DND-41 (cell line): ENCODE data around the gene TUBA1C.
"Not testable (repeated sequence)": the region's sequence is repeated elsewhere in the genome, so short reads cannot be mapped to it uniquely, and the experiment has no call there.

Source experiments
- ATAC-seq: fragments of 200-7000 bp; cut with Tn5 transposase; 3 replicates; pipeline ENCODE4 v1.9.1; 2021; ENCODE audit warnings: low read depth; ENCODE audit not compliant: insufficient read depth
- DNase-seq: peaks from one replicate; pipeline ENCODE4 v3.0.0-alpha.2; 2020
- H2AFZ ChIP-seq: 2 replicates; pipeline ENCODE4 v1.6.0; 2012; ENCODE audit warnings: low read depth, low read length
- H3K27ac ChIP-seq: 2 replicates; pipeline ENCODE4 v1.5.1; 2012; ENCODE audit warnings: low read length, inconsistent platforms
- H3K27me3 ChIP-seq: fragments of 200-600 bp; sonication (generic); 2 replicates; pipeline ENCODE4 v1.6.0; 2012; ENCODE audit warnings: low read length, mild to moderate bottlenecking, inconsistent platforms; ENCODE audit not compliant: insufficient read depth, poor library complexity
- H3K36me3 ChIP-seq: 2 replicates; pipeline ENCODE4 v1.5.1; 2012; ENCODE audit warnings: low read length, inconsistent platforms; ENCODE audit not compliant: insufficient read depth
- H3K4me1 ChIP-seq: 2 replicates; pipeline ENCODE4 v1.5.1; 2012; ENCODE audit warnings: mild to moderate bottlenecking, low read length; ENCODE audit not compliant: insufficient read depth
- H3K4me2 ChIP-seq: 2 replicates; pipeline ENCODE4 v1.6.0; 2012; ENCODE audit warnings: mild to moderate bottlenecking, moderate library complexity, low read length, inconsistent platforms; ENCODE audit not compliant: insufficient read depth
- H3K4me3 ChIP-seq, 2 experiments: fragments of 200-600 bp in 1 of 2; shearing (Covaris generic) in 1 of 2; 2 replicates each; pipeline ENCODE4 v1.5.1; 2012 to 2016; ENCODE audit warnings: inconsistent platforms in 2 of 2, low read length in 2 of 2, mild to moderate bottlenecking in 2 of 2, low read depth in 1 of 2, moderate library complexity in 1 of 2
- H3K79me2 ChIP-seq: 2 replicates; pipeline ENCODE4 v1.6.0; 2012; ENCODE audit warnings: low read length, inconsistent platforms; ENCODE audit not compliant: insufficient read depth
- H3K9ac ChIP-seq: 2 replicates; pipeline ENCODE4 v1.6.0; 2012; ENCODE audit warnings: low read depth, mild to moderate bottlenecking, inconsistent platforms, low read length, moderate library complexity
- H3K9me3 ChIP-seq: 2 replicates; pipeline ENCODE4 v1.5.1; 2012; ENCODE audit warnings: low read length, moderate library complexity, mild to moderate bottlenecking, inconsistent platforms; ENCODE audit not compliant: insufficient read depth, severe bottlenecking
- H4K20me1 ChIP-seq: 2 replicates; pipeline ENCODE4 v1.6.0; 2012; ENCODE audit warnings: low read length; ENCODE audit not compliant: insufficient read depth
- EZH2 ChIP-seq: IDR thresholded peaks from 3 replicates; pipeline ENCODE4 v1.6.1; 2012; ENCODE audit warnings: borderline replicate concordance, low read depth, mild to moderate bottlenecking, moderate library complexity, low read length, inconsistent platforms; ENCODE audit not compliant: severe bottlenecking
- TF ChIP-seq, protein P1 (sequence below): IDR thresholded peaks from 2 replicates; pipeline ENCODE4 v1.5.1; 2012; ENCODE audit warnings: borderline replicate concordance, low read length, moderate library complexity, mild to moderate bottlenecking; ENCODE audit not compliant: poor library complexity, severe bottlenecking; ENCODE audit errors: extremely low read depth

TUBA1C gene

DNA sequence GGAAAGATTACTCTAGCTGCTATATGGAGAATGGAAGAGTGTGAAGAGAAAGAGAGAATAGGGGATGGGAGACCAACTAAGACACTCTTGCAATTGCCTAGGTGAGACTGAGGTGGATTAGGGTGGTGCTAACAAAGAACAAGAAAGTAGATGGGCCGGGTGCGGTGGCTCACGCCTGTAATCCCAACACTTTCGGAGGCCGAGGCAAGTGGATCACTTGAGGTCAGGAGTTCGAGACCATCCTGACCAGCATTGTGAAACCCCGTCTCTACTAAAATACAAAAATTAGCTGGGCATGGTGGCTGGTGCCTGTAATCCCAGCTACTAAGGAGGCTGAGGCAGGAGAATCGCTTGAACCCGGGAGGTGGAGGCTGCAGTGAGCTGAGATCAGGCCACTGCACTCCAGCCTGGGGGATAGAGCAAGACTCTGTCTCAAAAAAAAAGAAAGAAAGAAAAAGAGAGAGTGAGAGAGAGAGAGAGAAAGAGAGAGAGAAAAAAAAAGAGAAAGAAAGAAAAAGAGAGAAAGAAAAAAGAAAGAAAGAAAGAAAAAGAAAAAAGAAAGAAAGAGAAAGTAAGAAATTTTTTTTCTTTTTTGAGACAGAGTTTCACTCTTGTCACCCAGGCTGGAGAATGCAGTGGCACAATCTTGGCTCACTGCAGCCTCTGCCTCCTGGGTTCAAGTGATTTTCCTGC is 55.7 kb downstream of the TUBA1C start:
- not testable (repeated sequence) for DNase-seq, H3K9me3 ChIP-seq

DNA sequence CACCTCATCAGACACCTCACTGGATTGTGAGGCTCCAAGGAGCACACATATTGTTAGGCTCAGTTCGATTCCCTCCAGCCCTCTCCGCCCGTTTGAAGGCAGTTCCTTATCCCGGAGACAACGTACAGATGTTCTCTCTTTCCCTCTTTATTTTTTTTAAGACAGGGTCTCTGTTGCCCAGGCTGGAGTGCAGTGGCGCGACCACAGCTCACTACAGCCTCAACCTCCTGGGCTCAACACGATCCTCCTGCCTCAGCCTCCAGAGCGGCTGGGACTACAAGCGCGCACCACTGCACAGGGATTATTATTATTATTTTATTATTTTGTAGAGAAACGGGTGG is 57.5 kb downstream of the TUBA1C start:
- 0 out of 2 replicates have a peak, but pooled peaks cover 3% of the 10 kb centered on the region for H4K20me1 ChIP-seq
- peaks cover 28% of the 10 kb centered on the region for H3K79me2 ChIP-seq
- peak overlapping the region; percentile 73; a peak in 3 of 4 replicates for H3K4me3 ChIP-seq
- no peak; the same call in 2 of the 3 replicates for ATAC-seq
- H3K27ac ChIP-seq, result peak overlapping the region; percentile 95
- peaks cover 37% of the 10 kb centered on the region for H3K4me1 ChIP-seq
- H3K27me3 ChIP-seq, result no peaks in the 10 kb centered on the region
- peak overlapping the region; percentile 97 for H2AFZ ChIP-seq
- no peak for DNase-seq
- H3K4me2 ChIP-seq, result peak overlapping the region; percentile 95
- no peak for TF ChIP-seq EZH2
- TF ChIP-seq, protein P1, sequence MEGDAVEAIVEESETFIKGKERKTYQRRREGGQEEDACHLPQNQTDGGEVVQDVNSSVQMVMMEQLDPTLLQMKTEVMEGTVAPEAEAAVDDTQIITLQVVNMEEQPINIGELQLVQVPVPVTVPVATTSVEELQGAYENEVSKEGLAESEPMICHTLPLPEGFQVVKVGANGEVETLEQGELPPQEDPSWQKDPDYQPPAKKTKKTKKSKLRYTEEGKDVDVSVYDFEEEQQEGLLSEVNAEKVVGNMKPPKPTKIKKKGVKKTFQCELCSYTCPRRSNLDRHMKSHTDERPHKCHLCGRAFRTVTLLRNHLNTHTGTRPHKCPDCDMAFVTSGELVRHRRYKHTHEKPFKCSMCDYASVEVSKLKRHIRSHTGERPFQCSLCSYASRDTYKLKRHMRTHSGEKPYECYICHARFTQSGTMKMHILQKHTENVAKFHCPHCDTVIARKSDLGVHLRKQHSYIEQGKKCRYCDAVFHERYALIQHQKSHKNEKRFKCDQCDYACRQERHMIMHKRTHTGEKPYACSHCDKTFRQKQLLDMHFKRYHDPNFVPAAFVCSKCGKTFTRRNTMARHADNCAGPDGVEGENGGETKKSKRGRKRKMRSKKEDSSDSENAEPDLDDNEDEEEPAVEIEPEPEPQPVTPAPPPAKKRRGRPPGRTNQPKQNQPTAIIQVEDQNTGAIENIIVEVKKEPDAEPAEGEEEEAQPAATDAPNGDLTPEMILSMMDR, result no peak
- peak overlapping the region; percentile 69 for H3K9ac ChIP-seq
- peaks cover 35% of the 10 kb centered on the region for H3K36me3 ChIP-seq
- no peaks in the 10 kb centered on the region for H3K9me3 ChIP-seq

More for the DNA sequence above, 55.7 kb downstream of the TUBA1C start:
- Histone ChIP-seq H3K79me2 (peaks cover 26% of the 10 kb centered on the region), H3K4me1 (peaks cover 31% of the 10 kb centered on the region), H3K36me3 (peaks cover 17% of the 10 kb centered on the region)
- H3K9ac ChIP-seq, H4K20me1 ChIP-seq, H2AFZ ChIP-seq, H3K4me2 ChIP-seq, ATAC-seq, H3K4me3 ChIP-seq, H3K27me3 ChIP-seq, H3K27ac ChIP-seq: not testable (repeated sequence)

DNA sequence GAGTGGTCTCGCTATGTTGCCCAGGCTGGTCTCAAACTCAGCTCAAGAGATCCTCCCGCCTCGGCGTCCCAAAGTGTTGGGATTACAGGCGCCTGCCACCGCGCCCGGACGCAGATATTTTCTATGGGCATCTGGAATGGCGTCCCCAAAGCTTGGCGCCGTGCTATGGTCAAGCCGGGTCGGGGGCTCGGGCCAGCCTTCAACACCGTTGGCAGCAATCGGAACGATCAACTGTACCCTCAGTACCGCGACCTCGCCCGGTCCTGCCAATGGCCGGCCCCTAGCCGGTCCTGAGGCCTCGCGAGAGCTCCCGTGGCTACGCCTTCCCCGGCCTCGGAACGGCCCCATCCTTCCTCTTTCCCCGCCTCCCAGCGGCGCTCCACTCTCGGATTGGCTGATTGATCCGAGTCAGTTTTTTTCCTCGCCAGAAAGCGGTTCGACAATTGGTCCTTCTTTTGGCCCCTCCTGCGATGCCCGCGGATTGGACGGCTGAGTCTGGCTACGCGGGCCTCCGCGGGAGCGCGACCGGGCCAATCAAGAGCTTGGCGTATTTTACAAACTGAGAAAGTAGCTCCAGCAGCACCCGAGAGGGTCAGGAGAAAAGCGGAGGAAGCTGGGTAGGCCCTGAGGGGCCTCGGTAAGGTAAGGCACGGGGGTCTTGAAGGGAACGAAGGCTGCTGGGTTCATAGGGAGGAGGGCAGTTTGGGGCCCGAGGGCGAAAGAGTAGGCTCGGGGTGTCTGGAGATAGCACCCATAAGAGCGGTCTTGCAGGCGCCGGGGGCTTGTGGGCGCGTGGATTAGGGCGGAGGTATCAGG is 58.0 kb downstream of the TUBA1C start, which contains the start of gene TROAP:
Gene TROAP (plus strand): TSS at position 548 of the 816 bp plus-strand sequence. CDS start 354 bp downstream, outside the sequence.
- H3K27ac ChIP-seq, result peak within 1 kb of the TSS; percentile 95
- H3K4me2 ChIP-seq, result peak within 1 kb of the TSS; percentile 95
- peak within 1 kb of the TSS; percentile 97 for H2AFZ ChIP-seq
- H3K9ac ChIP-seq, result peak within 1 kb of the TSS; percentile 69
- H3K36me3 ChIP-seq, result peaks cover 41% of the 10 kb centered on the region
- DNase-seq, result peak; percentile 99
- H3K4me3 ChIP-seq, result peak within 1 kb of the TSS; percentile 73
- peak; percentile 95 for ATAC-seq
- 0 out of 2 replicates have a peak, but pooled peaks cover 3% of the 10 kb centered on the region for H4K20me1 ChIP-seq
- no peaks in the 10 kb centered on the region for H3K27me3 ChIP-seq
- H3K79me2 ChIP-seq, result peaks cover 28% of the 10 kb centered on the region
- peaks cover 37% of the 10 kb centered on the region for H3K4me1 ChIP-seq
- no peak for TF ChIP-seq EZH2
- TF ChIP-seq, protein P1, result no peak
- no peaks in the 10 kb centered on the region for H3K9me3 ChIP-seq
